HCT116 (cell line): ENCODE data around the gene IL31. TPM values are rescaled to one million over a fixed set of nuclear protein-coding genes. Genes with fewer than 3 reads are reported as not detected.

Experiments used
- ATAC-seq: fragments of 200-7000 bp; cut with Tn5 transposase; 2 replicates; pipeline ENCODE4 v1.9.1; 2020; ENCODE audit warnings: mild to moderate bottlenecking, moderate library complexity
- BruUV-seq: library from RNA; stranded (reverse); fragments of 400-500 nt; replicated peaks from 2 replicates; lab custom pipeline; 2021; lab: Mats Ljungman, UMichigan
- CTCF ChIA-PET: fragments of 300-600 bp; sonication (Branson Sonifier 250); formaldehyde crosslinking; loops from one replicate; lab custom pipeline; 2021; ENCODE audit warnings: antibody characterized with exemption; lab: Charles Lee
- POLR2A ChIA-PET: fragments of 300-600, 350-600 bp; sonication (Branson Sonifier 250); formaldehyde crosslinking; loops from one replicate; lab custom pipeline; 2021; ENCODE audit warnings: antibody characterized with exemption; lab: Charles Lee
- RAD21 ChIA-PET, 2 experiments: fragments of 300-600 bp; sonication (Branson Sonifier 250); formaldehyde crosslinking; loops; one replicate each; lab custom pipeline; 2023; ENCODE audit warnings: low total read pairs in 2 of 2; ENCODE audit not compliant: uncharacterized antibody in 2 of 2, unreplicated experiment in 2 of 2, low non-redundant PET in 1 of 2; lab: Charles Lee
- DNase-seq: peaks from one replicate; pipeline ENCODE4 v3.0.0-alpha.2; 2010; ENCODE audit warnings: low read depth, low spot score
- H2AFZ ChIP-seq: fragments of 200-600 bp; shearing (Covaris generic), sonication (generic); 2 replicates; pipeline ENCODE4 v1.6.1; 2017; ENCODE audit warnings: low read depth, mixed run types, mixed read lengths, antibody characterized with exemption, low read length; ENCODE audit not compliant: poor library complexity, severe bottlenecking
- H3K27ac ChIP-seq: 2 replicates; pipeline ENCODE4 v1.5.1; 2012; ENCODE audit warnings: low read depth, low read length
- H3K27me3 ChIP-seq: fragments of 200-600 bp; sonication (generic); 2 replicates; pipeline ENCODE4 v1.6.1; 2016; ENCODE audit warnings: mixed run types, low read length, mixed read lengths; ENCODE audit not compliant: insufficient read depth
- H3K36me3 ChIP-seq, 2 experiments: fragments of 200-500 bp in 1 of 2; fragments of 200-600 bp in 1 of 2; sonication (Bioruptor generic) in 1 of 2; sonication (generic) in 1 of 2; 2 replicates each; pipeline versions ENCODE4 v1.5.1 to v1.6.1; 2014 to 2016; ENCODE audit warnings: low read length in 2 of 2, inconsistent platforms in 1 of 2, mixed read lengths in 1 of 2, mixed run types in 1 of 2; ENCODE audit not compliant: insufficient read depth in 2 of 2, control insufficient read depth in 1 of 2
- H3K4me1 ChIP-seq, 2 experiments: fragments of 200-600 bp in 1 of 2; sonication (generic) in 1 of 2; 2 replicates each; pipeline versions ENCODE4 v1.5.1 to v1.6.1; 2012 to 2017; ENCODE audit warnings: low read length in 2 of 2, inconsistent platforms in 1 of 2, mild to moderate bottlenecking in 1 of 2, mixed read lengths in 1 of 2, mixed run types in 1 of 2, moderate library complexity in 1 of 2; ENCODE audit not compliant: insufficient read depth in 2 of 2, control insufficient read depth in 1 of 2
- H3K4me2 ChIP-seq: fragments of 200-600 bp; sonication (generic); 2 replicates; pipeline ENCODE4 v1.6.1; 2017; ENCODE audit warnings: mixed run types, low read length, mixed read lengths
- H3K4me3 ChIP-seq, 2 experiments: fragments of 200-600 bp in 1 of 2; sonication (generic) in 1 of 2; replicated peaks in 1 of 2; 2 replicates each; pipeline ENCODE4 v1.5.1; 2011 to 2016; ENCODE audit warnings: low read length in 2 of 2, control low read depth in 1 of 2, low read depth in 1 of 2, mild to moderate bottlenecking in 1 of 2, mixed read lengths in 1 of 2, mixed run types in 1 of 2
- H3K79me2 ChIP-seq: fragments of 200-600 bp; sonication (generic); 2 replicates; pipeline ENCODE4 v1.6.1; 2017; ENCODE audit warnings: mild to moderate bottlenecking, mixed run types, low read length, moderate library complexity, mixed read lengths; ENCODE audit not compliant: insufficient read depth
- H3K9ac ChIP-seq: fragments of 200-600 bp; sonication (generic); 2 replicates; pipeline ENCODE4 v1.6.1; 2016; ENCODE audit warnings: low read length, mixed read lengths
- H3K9me2 ChIP-seq: fragments of 200-600 bp; sonication (generic), shearing (Covaris generic); 2 replicates; pipeline ENCODE4 v1.6.1; 2017; ENCODE audit warnings: mixed run types, mild to moderate bottlenecking, moderate library complexity; ENCODE audit not compliant: insufficient read depth
- H3K9me3 ChIP-seq, 2 experiments: fragments of 200-500 bp in 1 of 2; fragments of 200-600 bp in 1 of 2; sonication (Bioruptor generic) in 1 of 2; sonication (generic) in 1 of 2; 2 replicates each; pipeline ENCODE4 v1.6.1; 2014 to 2017; ENCODE audit warnings: low read length in 2 of 2, mixed read lengths in 2 of 2, inconsistent platforms in 1 of 2, low read depth in 1 of 2, mild to moderate bottlenecking in 1 of 2, mixed run types in 1 of 2, moderate library complexity in 1 of 2; ENCODE audit not compliant: control insufficient read depth in 1 of 2, insufficient read depth in 1 of 2
- H4K20me1 ChIP-seq: fragments of 200-600 bp; sonication (generic), shearing (Covaris generic); 2 replicates; pipeline ENCODE4 v1.6.1; 2017; ENCODE audit warnings: mixed run types, mild to moderate bottlenecking, moderate library complexity; ENCODE audit not compliant: insufficient read depth
- CEBPB ChIP-seq: IDR thresholded peaks from 2 replicates; pipeline ENCODE4 v1.6.1; 2012; ENCODE audit warnings: low read depth
- ELF1 ChIP-seq: IDR thresholded peaks from 2 replicates; pipeline ENCODE4 v1.6.1; 2012; ENCODE audit warnings: low read depth, borderline replicate concordance
- EZH2 ChIP-seq: fragments of 200-600 bp; sonication (generic); IDR thresholded peaks from 2 replicates; pipeline ENCODE4 v1.6.1; 2017; ENCODE audit warnings: antibody characterized with exemption, mixed run types
- EZH2phosphoT487 ChIP-seq: fragments of 200-600 bp; IDR thresholded peaks from 2 replicates; pipeline ENCODE4 v1.6.1; 2018; ENCODE audit warnings: antibody characterized with exemption, borderline replicate concordance
- FOSL1 ChIP-seq: IDR thresholded peaks from 2 replicates; pipeline ENCODE4 v1.6.1; 2012; ENCODE audit warnings: low read depth
- JUND ChIP-seq: IDR thresholded peaks from 2 replicates; pipeline ENCODE4 v1.6.1; 2012
- POLR2A ChIP-seq: IDR thresholded peaks from 2 replicates; pipeline ENCODE4 v1.7.0; 2011; ENCODE audit warnings: borderline replicate concordance; ENCODE audit not compliant: insufficient read depth, insufficient read length; ENCODE audit errors: extremely low read depth
- POLR2AphosphoS5 ChIP-seq: IDR thresholded peaks from 2 replicates; pipeline ENCODE4 v1.6.1; 2011; ENCODE audit warnings: mild to moderate bottlenecking, low read depth, low read length, moderate library complexity
- RAD21 ChIP-seq: IDR thresholded peaks from 2 replicates; pipeline ENCODE4 v1.6.1; 2012; ENCODE audit warnings: low read depth, mild to moderate bottlenecking
- SIN3A ChIP-seq: IDR thresholded peaks from 2 replicates; pipeline ENCODE4 v1.6.1; 2012; ENCODE audit warnings: low read depth
- SP1 ChIP-seq: IDR thresholded peaks from 2 replicates; pipeline ENCODE4 v1.6.1; 2012; ENCODE audit warnings: low read depth
- YY1 ChIP-seq: IDR thresholded peaks from 2 replicates; pipeline ENCODE4 v1.6.1; 2011; ENCODE audit warnings: low read length, low read depth, moderate library complexity, mild to moderate bottlenecking; ENCODE audit not compliant: insufficient replicate concordance; ENCODE audit errors: extremely low read depth
- ZFX ChIP-seq: fragments of 450-650 bp; IDR thresholded peaks from 2 replicates; pipeline ENCODE4 v1.6.1; 2017
- intact Hi-C: fragments of 100-400 bp; cut with micrococcal nuclease; formaldehyde crosslinking; loops from 2 replicates; pipeline ENCODE4 v1.10.0; 2022
- total RNA-seq: library from RNA; stranded (reverse); gene quantifications from one replicate; pipeline ENCODE4 v1.2.1, GENCODE V29; 2021; ENCODE audit not compliant: unreplicated experiment
- TF ChIP-seq, protein P1 (sequence below): IDR thresholded peaks from 2 replicates; pipeline ENCODE4 v1.6.1; 2012
- TF ChIP-seq, protein P2 (sequence below): IDR thresholded peaks from 2 replicates; pipeline ENCODE4 v1.6.1; 2012
- TF ChIP-seq, protein P3 (sequence below): IDR thresholded peaks from 2 replicates; pipeline ENCODE4 v1.6.1; 2012; ENCODE audit warnings: low read depth

The IL31 gene
- total RNA-seq, 1 experiment from 2014 or later, result not detected

DNA sequence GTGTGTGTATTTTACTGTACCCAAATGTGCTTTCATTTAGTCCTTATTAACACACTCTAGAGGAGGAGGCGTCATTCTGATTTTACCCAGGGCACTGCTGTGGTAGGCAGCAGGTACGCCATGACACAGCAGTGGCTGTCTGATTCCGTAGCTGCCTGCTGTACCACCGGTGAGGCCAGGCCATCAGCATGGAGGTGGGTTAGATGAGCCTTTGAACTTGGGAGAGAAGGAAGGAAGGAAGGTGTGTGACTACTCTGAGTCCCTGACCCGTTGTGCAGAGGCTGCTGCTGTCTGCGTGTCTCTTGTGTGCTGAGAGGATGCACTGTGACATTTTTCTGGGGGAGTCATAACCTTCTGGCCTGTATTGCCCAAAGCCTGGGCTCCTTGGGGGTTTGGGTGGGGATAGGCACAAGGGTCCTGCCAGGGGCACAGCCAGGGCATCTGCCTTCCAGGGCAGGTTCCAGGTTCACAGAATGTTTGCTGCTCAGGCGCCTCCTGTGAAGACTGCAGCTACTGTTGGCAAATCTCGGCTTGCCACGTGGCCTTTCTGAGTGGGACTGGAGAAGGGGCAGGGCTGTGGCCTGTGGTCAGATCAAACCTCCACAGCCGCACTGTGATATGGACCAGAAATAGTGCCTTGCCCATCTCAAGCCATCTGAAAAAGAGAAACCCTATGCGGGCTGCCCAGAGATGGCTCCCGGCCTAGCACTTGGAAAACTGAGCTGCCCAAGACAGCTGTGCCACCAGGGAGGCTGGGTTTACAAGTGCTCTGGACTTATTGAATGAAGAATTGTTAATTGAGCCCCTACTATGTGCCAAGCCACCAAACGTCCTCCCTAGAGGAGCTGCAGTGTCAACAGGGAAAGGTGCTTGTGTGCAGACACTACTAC lies 48.3 kb downstream of the IL31 start:
- H3K4me2 ChIP-seq, result no peak overlapping the region
- H2AFZ ChIP-seq, result no peak overlapping the region
- no peaks in the 10 kb centered on the region for H3K9me2 ChIP-seq
- H4K20me1 ChIP-seq, result no peaks in the 10 kb centered on the region; the same call in 1 of the 2 replicates
- no peaks in the 10 kb centered on the region for H3K9me3 ChIP-seq
- peaks cover 57% of the 10 kb centered on the region for H3K79me2 ChIP-seq
- no peak overlapping the region for H3K9ac ChIP-seq
- RAD21 ChIA-PET, result no interaction called here
- CTCF ChIA-PET, result interaction anchor here (1.2 to 4.5 kb wide), 2 partner anchors 62 to 71 kb away, joined by 3 to 29 read pairs; no protein-coding TSS in a partner anchor
- no peak for ATAC-seq
- POLR2A ChIA-PET, result no interaction called here
- no TSS peak for BruUV-seq
- peaks cover 20 to 28% of the 10 kb centered on the region in 2 experiments for H3K4me1 ChIP-seq
- H3K27me3 ChIP-seq, result no peaks in the 10 kb centered on the region
- peaks cover 10 to 18% of the 10 kb centered on the region in 2 experiments; a peak in 2 of 4 replicates for H3K36me3 ChIP-seq
- H3K4me3 ChIP-seq, result no peak overlapping the region
- TF ChIP-seq ZFX (no peak), YY1 (no peak), ELF1 (no peak), POLR2AphosphoS5 (no peak), JUND (no peak), CEBPB (no peak), FOSL1 (no peak), POLR2A (no peak), EZH2phosphoT487 (no peak), RAD21 (no peak), EZH2 (no peak), SP1 (no peak), SIN3A (no peak)
- TF ChIP-seq, protein P1, sequence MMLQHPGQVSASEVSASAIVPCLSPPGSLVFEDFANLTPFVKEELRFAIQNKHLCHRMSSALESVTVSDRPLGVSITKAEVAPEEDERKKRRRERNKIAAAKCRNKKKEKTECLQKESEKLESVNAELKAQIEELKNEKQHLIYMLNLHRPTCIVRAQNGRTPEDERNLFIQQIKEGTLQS, result no peak
- TF ChIP-seq, protein P2, sequence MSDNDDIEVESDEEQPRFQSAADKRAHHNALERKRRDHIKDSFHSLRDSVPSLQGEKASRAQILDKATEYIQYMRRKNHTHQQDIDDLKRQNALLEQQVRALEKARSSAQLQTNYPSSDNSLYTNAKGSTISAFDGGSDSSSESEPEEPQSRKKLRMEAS, result no peak
- TF ChIP-seq, protein P3, sequence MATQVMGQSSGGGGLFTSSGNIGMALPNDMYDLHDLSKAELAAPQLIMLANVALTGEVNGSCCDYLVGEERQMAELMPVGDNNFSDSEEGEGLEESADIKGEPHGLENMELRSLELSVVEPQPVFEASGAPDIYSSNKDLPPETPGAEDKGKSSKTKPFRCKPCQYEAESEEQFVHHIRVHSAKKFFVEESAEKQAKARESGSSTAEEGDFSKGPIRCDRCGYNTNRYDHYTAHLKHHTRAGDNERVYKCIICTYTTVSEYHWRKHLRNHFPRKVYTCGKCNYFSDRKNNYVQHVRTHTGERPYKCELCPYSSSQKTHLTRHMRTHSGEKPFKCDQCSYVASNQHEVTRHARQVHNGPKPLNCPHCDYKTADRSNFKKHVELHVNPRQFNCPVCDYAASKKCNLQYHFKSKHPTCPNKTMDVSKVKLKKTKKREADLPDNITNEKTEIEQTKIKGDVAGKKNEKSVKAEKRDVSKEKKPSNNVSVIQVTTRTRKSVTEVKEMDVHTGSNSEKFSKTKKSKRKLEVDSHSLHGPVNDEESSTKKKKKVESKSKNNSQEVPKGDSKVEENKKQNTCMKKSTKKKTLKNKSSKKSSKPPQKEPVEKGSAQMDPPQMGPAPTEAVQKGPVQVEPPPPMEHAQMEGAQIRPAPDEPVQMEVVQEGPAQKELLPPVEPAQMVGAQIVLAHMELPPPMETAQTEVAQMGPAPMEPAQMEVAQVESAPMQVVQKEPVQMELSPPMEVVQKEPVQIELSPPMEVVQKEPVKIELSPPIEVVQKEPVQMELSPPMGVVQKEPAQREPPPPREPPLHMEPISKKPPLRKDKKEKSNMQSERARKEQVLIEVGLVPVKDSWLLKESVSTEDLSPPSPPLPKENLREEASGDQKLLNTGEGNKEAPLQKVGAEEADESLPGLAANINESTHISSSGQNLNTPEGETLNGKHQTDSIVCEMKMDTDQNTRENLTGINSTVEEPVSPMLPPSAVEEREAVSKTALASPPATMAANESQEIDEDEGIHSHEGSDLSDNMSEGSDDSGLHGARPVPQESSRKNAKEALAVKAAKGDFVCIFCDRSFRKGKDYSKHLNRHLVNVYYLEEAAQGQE, result no peak
- intact Hi-C loops, result no loop called here
- no peak for DNase-seq
- H3K27ac ChIP-seq, result no peak overlapping the region
